SH-SY5Y (cell line): ENCODE data around the gene TTC14.

ENCODE experiments used
- GATA2 ChIP-seq: IDR thresholded peaks from 2 replicates; pipeline ENCODE4 v1.6.1; 2011; ENCODE audit warnings: mild to moderate bottlenecking, low read depth, low read length
- GATA3 ChIP-seq: IDR thresholded peaks from 2 replicates; pipeline ENCODE4 v1.6.1; 2011; ENCODE audit warnings: low read depth, mild to moderate bottlenecking, low read length, moderate library complexity

DNA sequence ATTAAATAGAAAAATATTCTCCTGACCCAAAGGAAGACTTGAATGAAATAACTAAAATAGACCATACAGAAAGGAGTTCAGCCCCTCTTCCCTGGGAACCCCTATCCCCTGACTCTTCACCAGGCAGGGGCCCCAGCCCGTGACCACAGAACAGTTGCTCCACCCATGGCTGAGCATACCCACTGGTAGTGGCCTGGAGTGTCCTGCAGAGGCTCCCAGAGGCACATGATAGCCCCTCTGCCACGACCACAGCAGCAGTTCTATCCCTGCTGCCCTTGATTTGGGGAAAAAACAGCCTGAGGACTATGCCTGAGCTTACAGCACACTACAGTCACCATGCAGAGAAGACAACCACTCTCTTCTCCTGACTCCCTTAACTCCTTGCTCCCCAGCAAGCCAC, 31.8 kb downstream of the TTC14 start:
- TF ChIP-seq GATA3 (no peak), GATA2 (no peak)
